HG03064 (cell line): ENCODE data around the gene HUWE1.

Experiments used
- ATAC-seq: cut with Tn5 transposase; IDR thresholded peaks from one replicate; pipeline ENCODE4 v1.9.1; 2021; ENCODE audit warnings: low read depth; ENCODE audit not compliant: unreplicated experiment

The HUWE1 gene

DNA sequence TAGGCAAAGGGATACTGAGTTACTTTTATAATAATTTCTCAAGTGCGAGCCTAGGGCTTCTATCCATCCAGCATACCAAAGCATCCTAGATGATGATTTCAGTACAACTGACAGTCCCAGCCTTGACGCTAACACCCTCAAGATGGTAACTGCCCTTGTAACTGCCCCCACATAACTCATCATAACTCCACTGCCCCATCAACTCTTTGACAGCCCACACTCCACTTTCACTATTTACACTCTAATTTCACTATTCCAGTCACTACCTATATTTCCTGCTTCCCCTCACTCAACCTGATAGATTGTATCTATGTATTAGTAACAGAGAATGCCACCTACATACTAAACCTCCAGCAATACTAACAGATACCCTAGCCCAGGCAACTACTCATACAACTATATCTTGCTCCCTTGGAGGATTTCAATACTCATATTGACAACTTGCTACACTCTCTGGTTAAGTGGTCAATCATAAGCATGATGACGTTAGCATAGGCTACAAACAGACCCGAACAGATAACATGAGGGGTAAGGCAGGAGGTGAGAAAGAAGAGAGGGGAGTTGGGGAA is 65.0 kb downstream of the HUWE1 start:
- ATAC-seq: no peak

- ATAC-seq: no peak
These were observed 69.6 kb downstream of the HUWE1 start for GRCh38 chrX:53616946-53617345.

DNA sequence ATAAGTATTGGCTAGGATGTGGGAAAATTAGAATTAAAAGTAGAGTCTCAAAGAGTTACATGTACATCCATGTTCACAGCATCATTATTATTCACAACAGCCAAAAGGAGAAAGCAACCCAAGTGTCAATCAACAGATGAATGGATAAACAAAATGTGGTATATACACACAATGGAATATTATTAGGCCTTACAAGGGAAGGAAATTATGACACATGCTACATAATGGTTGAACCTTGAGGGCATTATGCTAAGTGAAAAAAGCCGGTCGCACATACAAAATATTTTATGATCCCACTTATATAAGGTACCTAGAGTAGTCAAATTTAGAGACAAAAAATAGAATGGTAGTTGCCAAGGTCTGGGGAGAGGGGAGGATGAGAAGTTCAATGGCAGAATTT is 80.1 kb downstream of the HUWE1 start:
- no peak for ATAC-seq

GRCh38 chrX:53605004-53605403 is 81.5 kb downstream of the HUWE1 start:
- no peak for ATAC-seq

GRCh38 chrX:53599781-53600396 is 86.6 kb downstream of the HUWE1 start:
- no peak for ATAC-seq

- ATAC-seq: no peak
These were observed 88.3 kb downstream of the HUWE1 start for GRCh38 chrX:53598169-53598568.

GRCh38 chrX:53595266-53595810 is 91.2 kb downstream of the HUWE1 start:
- no peak for ATAC-seq

DNA sequence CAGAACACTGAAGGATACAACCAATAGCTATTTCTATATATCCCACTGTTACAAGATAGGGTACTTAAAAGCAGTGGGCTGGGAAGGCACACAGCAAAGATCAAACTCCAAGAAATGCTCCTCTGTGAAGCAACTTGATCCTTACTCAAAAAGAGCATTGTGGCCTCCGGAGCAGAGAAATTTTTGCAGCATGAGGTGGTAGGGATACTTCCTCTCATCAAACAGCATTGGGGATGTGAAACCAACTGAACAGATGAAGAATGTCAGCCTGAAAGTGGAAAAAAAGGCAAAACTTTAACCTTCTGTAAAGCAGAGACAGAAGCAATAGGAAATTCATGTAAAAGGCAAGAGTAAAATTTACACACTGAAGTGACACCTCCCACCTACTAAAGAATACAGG is 92.2 kb downstream of the HUWE1 start:
- no peak for ATAC-seq

- ATAC-seq: no peak
These were observed 98.6 kb downstream of the HUWE1 start for GRCh38 chrX:53587795-53588420.

GRCh38 chrX:53584891-53585290 is 101.6 kb downstream of the HUWE1 start:
- ATAC-seq: no peak

DNA sequence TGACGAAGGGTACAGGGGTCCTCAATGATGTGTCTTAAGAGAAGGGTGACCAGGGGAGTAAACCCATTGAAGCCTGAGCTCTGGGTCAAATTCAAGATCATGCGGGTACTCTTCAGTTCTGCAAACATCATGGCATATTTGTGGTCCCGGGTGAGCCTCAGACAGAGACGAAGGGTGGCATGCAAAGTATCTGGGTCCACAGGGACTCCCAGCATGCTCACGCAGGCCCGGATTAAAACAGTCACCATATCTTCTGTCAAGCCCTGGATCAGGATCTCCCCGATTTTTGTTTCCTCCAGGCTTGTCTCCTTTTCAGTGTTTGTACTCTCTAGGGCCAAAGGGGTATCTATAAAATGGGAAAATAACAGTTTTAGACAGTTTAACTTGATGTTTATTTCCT is 102.9 kb downstream of the HUWE1 start:
- ATAC-seq: no peak

- ATAC-seq: no peak
These were observed 105.6 kb downstream of the HUWE1 start for GRCh38 chrX:53580742-53581504.

DNA sequence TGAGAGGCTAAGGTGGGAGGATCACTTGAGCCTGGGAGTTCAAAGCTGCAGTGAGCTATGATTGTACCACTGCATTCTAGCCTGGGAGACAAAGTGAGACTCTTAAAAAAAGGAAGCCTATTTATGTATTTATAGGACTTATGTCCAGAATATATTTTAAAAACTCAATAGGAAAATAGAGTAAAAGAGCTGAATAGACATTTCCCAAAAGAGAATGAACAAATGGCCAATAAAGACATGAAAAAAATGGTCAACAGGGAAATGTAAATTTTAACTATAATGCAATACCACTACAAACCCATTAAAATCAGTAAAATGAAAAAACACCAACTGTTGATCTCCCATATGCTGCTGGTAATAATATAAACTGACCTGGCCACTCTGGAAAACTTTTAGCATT is 115.0 kb downstream of the HUWE1 start:
- no peak for ATAC-seq

DNA sequence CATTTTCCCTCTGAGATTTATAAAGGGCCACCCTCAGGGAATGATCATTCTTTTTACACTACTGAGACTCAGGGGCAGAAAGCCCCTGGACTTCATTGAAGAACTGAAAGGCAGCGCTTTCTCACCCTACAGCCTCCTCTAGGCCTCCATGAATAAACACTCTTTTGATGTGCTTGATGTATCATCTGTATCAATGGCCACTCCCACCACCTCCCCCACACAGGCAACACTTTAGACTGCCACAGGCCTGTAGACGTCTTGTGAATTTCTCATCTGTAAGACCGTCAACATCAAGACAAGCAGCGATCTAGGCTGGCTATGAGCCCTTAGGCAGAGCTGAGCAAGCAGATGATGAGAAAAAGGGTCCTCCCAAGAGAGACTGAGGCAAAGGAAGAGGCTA is 123.2 kb downstream of the HUWE1 start:
- ATAC-seq: no peak

GRCh38 chrX:53561912-53562311 is 124.6 kb downstream of the HUWE1 start:
- no peak for ATAC-seq

- no peak for ATAC-seq
These were observed 127.9 kb downstream of the HUWE1 start for GRCh38 chrX:53558646-53559045.

DNA sequence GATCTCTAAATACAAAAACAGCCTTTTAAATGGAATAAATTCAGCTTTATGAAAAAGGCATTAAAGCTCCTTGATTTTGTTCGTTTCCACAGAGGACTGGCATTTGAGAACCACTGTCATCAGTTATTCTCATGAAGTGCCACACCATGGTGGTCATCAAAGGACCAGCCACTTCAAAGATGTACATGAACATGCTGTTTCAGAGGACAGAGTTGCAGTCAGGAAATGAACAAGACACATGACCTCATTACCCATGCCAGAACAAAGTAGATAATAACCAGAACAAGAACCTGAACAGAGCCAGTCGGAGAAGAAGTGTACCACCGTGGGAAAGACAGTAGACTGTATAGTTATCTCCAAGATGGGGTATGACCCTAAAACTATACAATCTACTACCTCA is 129.7 kb downstream of the HUWE1 start:
- ATAC-seq: no peak

DNA sequence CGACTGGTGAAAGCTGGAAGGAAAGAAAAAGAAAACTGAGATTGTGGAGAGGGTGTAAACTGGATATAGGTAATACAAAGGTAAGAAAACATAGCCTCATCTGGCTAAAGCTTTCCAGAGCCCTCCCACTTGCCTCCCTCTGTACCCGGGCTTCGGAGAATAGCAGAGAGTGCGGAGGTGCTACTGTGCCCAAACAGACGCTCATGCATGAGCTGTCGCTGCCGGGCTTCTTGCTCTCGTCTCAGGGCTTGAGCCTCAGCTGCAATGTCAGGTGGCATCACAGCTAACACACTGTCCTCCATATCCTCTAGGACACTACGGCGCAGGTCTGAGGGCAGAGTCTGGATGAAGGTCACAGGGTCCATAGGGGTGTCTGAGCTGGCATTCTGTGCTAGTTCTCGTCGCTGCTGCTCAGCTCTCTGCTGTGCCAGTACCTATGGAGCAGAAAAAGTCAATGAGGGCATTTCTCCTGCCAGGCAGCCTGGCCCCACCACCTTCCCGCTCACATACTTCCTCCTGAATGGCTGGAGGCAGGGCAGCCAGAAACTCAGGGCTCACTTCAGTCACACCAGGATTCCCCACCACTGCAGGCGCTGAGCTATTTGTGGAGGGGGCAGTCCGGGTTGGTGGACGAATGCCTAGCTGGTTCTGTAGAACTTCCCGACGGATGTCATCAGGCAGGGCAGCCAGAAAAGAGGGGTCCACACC is 135.6 kb downstream of the HUWE1 start:
- no peak for ATAC-seq

- ATAC-seq: no peak
These were observed 138.9 kb downstream of the HUWE1 start for GRCh38 chrX:53547668-53548067.

GRCh38 chrX:53544936-53545335 is 141.6 kb downstream of the HUWE1 start:
- no peak for ATAC-seq

GRCh38 chrX:53538781-53539180 is 147.7 kb downstream of the HUWE1 start:
- ATAC-seq: no peak
